HTR-8/SVneo (cell line): ENCODE measurements around the gene CROCC2.
A peak's percentile ranks its signal among the peaks of the same experiment; 100 is the strongest.

ENCODE experiments used
- DNase-seq: peaks from one replicate; pipeline ENCODE4 v3.0.0; 2011; ENCODE audit warnings: low spot score, mixed read lengths; ENCODE audit not compliant: insufficient read length
- FAIRE-seq: peaks from 2 replicates; lab custom pipeline; 2011; peaks lifted over from hg19 to GRCh38; lab: Jason Lieb, UNC

CROCC2 gene

DNA sequence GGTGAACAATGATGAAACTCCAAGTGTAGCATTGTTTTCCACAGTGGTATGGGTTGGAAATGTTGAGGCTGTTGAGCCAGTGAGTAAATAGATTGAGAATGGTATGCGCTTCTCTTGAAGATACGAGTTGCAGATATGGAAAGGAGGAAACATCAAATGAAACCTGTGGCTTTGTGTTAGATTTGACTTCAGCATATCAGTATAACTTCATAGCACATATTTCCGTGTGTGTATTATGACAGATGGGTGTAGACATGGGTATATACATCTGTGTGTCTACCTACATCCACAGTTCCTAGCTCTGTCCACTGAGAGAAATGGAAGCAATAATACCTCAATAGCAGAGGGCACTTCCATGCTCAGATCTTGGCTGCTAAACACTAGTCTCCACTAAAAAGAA lies 100.3 kb downstream of the CROCC2 start:
- no peak for FAIRE-seq
- no peak for DNase-seq

DNA sequence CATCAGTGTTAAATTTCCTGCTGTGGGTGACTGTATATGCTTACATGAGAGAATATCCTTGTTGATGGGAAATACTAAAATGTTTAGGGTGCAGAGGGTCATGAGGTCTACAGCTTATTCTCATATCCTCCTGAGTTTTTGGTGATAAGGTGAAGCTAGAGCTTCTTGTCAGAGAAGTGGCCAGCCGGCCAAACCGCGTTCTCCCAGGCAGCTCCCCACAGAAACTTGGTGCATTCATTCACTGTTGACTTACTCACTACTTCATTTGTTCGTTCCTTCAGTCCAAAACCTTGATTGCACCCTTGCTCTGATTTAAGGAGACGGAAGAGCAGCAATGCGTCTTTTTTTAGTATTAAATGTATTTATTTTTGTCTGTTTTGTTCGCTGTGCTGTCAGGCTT lies 101.0 kb downstream of the CROCC2 start:
- no peak for FAIRE-seq

DNA sequence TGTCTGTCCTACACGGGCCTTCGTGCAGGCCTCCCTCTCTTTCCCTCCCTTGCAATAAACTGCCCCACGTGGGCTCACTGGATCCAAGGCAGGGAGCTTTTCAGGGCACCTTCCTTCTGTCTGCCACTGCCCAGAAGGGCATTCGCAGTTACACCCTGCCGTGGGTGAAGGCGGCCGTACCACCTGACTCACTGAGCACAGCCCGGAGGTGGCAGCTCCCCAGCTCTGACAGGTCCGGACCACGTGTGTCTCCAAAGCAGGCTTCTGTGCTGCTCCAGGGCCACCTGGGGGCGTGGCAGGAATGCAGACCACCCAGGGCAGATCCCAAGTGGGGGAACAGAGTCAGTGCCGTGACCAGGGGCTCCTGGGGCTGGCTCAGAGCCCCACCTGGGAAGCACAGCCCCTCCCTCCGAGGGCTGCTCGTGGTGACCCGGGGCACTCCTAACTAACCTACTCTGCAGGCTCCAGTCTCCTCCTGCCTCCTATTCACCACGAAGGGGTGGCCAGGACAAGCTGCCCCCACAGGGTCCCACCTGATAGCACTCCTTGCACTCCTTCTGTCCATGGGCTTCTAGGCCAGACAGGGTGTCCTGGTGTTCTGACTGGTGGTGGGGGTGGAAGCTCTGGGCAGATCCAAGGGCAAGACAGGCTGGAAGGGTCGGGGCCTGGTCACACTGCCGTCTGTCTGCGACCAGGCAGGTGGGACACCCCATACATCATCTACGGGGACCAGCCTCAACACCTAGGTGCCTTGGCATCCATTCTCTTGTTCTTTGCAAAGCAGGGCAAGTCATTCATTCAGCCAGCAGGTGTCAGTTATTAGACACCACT lies 102.0 kb downstream of the CROCC2 start:
- FAIRE-seq (no peak), DNase-seq (no peak)

More for the DNA sequence above, 101.0 kb downstream of the CROCC2 start:
- no peak for DNase-seq

DNA sequence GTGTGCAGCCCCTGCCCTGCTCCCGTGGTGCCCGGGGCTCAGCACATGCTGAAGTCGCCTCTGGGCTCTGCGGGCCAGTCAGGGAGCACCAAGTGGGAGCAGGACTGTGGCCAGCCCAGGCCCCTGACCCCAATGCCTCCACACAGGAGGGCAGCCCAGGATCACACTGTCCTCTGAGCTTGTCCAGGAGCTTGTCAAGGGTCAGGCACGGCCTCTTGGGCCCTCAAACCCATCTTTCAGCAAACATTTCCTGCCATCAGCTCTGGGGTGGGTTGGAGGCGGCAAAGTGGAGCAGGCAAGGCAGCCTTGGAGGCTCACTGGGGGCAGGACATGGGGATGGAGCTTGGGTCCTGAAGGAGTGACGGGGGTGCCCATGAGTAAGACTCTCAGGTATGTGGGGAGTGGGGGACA lies 102.6 kb downstream of the CROCC2 start:
- FAIRE-seq (no peak), DNase-seq (no peak)

DNA sequence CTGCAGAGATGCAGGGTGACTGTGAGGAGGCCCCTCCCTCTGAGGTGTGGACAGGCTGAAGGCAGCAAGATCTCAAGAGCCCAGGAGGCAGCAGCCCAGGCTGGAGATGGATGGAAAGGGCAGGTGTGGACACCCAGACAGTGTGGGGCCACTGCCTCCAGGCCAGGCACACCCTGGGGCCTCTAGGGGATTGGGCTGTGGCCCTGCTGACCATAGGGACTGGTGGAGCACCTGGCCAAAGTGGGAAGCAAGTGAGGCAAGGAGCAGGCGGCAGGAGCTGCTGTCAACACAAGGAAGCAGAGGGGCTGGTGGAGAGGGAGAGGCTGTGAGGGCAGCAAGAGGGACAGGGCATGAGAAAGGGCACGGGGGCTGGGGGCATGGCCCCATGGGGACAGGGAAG lies 103.1 kb downstream of the CROCC2 start:
- no peak for FAIRE-seq

DNA sequence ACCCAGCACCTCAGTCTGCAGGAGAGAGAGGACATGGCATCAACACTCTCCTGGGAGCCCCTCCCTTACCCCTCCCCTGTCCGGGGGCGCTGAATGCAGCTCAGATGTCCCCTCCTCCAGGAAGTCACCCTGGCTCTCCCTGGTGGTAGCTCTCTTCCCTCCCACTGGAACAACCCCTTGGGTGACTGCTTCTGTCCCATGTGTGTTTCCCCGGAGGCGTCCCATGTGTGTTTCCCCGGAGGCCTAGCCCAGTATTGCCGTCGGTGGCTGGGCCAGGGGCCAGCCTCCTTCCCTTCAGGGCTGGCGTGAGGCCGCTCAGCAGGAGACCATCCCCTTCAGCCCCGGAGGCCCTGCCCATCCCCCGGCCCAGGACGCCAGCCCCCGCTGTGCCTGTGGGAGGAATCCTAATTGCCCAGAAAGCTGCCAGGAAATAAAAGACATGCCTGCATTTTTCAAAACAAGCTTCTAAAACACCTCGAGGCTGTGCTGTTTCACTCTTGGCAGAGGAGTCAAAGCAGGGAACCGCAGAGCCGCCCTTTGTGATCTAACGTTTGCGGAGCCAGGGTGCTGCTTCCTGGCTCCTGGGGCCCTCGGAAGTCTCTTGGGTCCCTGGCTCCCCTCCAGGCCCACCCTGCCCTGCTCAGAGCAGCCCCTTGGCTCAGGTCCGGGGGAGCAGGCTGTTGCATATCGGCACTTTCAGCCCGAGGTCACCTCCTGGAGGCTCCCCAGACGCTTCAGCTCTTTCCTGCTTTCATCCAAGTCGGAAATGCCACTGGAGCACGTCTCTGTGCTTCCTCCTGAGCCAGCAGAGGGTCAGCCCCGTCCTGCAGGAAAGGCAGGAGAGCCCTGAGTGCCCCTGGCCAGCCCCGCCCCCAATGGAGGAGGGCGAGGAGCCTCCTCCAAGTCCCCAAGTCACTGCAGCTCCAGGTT lies 103.7 kb downstream of the CROCC2 start:
- peak; percentile 56 for DNase-seq

More for the DNA sequence above, 103.1 kb downstream of the CROCC2 start:
- no peak for DNase-seq

DNA sequence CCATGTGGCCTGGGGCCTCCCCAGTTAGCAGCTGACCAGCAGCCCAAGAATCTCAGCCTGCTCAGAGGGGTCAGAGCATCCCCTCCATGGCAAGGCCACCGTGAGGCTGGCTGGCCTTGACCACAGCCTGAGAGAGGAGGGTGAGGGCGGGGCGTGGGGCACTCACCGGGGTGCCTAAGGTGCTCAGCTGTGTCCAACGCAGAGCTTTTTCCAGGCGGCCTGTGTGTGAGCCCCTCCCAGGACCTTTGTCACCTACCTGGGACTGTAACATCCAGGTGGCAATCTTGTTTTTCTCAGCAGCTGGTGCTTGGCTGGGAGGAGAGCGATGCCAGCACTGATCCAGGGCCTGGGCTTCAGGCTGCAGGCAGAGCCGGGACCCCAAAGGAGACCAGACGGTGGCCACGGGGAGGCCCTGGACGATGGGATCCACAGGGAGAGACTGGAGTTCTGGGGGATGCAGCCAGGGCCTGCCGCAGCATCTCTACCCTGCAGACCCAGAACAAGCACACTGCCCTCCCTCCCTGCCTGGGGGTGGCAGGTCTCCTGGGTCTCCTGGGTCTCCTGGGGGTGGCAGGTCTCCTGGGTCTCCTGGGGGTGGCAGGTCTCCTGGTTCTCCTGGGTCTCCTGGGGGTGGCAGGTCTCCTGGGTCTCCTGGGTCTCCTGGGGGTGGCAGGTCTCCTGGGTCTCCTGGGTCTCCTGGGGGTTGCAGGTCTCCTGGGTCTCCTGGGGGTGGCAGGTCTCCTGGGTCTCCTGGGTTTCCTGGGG lies 104.6 kb downstream of the CROCC2 start:
- no peak for DNase-seq
- no peak for FAIRE-seq

More for the DNA sequence above, 103.7 kb downstream of the CROCC2 start:
- FAIRE-seq: no peak

DNA sequence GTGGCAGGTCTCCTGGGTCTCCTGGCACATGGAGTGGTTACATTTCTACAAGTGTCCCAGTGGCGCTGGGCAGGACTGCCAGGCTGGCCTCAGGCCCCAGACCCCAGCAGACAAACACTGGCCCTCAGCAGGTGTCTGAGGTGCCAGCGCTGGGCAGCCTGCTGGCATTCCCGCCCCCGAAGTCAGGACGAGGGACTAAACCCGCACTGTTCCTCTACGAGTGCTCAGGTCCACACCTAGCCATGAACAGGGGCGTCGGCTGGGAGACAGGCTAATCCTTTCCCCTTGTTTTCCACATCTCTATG lies 105.1 kb downstream of the CROCC2 start:
- FAIRE-seq (no peak), DNase-seq (no peak)

DNA sequence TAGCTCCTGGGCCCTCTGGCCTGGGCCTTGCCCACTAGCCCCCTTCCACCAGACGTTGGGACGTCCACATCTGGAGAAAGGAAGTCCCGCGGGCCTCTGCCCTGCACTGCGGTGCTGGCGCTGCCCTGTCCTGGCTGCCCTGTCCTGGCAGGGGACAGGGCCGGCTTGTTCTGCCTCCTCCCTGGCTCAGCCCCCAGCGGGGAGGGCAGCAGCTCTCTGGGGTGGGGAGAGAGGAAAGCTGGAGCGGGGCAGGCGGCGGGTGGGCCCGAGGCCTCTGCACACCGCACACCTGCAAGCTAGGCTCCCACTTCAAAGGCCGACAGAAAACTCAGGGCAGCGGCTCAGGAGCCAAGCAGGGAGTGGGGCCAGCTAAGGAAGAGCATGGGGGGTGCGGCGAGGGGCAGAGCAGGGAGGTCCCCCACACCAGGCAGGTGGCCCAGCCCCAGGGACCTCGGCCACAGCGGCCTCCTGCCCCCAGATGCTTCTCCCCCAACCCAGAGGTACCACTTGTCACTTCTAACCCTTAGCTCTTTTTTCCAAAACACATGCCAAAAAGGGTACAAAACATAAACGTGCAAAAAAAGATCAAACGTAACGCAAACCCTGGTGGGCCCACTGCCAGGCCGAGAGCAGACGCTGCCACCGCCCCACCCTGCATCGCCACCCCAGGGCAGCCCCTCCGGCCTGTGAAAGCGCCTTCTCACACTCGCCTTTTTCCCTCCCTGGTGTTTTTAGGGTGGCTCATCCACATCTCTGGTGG lies 105.8 kb downstream of the CROCC2 start:
- FAIRE-seq: no peak
- DNase-seq: no peak

DNA sequence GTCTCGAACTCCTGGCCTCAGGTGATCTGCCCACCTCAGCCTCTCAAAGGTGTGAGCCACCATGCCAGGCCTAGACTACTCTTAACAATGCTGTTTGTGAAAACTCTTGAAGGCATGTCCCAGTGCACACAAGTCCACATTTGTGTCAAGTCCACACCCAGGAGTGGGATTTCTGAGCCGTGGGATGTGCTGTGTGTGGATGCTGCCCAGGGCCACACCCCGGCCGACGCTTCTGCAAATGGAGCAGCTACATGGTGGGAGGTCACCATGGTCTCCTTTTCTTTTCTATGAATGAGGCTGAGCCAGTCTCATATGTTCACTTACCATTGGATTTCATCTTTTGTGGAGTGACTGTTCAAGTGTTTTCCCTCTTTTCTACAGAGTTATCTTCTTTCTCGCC lies 108.1 kb downstream of the CROCC2 start:
- FAIRE-seq: no peak
- DNase-seq: no peak

DNA sequence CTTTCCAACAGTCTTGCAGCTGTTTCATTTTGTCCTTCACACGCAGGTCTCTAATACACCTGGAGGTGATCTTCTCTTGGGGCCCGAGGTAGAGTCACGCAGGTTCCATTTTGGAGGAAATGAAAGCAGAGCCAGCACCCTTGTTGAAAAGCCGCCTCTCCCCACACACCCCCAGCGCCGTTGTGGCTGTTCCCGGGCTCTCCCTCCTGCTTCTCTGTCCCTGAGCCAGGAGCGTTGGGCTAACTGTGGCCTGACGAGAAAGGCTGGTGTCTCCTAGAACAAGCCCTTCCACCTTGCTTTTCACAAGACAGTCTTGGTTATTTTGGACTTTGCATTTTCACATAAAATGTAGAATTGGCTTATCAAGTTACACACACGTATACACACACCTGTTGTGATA lies 108.6 kb downstream of the CROCC2 start:
- DNase-seq (no peak), FAIRE-seq (no peak)

DNA sequence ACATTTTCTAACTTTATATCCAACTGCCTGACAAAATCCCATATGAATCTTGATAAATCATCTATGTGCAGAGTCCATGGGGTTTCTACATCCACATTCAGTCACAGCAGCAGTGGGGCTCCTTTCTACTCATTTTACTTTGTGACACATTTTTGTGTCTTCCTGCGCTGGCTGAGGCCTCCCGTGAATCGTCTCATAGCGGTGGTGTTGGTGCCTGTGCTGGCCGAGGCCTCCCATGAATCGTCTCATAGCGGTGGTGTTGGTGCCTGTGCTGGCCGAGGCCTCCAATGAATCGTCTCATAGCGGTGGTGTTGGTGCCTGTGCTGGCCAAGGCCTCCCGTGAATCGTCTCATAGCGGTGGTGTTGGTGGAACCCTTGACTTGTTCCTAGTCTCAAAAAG lies 109.3 kb downstream of the CROCC2 start:
- FAIRE-seq (peak; percentile 26), DNase-seq (no peak)

DNA sequence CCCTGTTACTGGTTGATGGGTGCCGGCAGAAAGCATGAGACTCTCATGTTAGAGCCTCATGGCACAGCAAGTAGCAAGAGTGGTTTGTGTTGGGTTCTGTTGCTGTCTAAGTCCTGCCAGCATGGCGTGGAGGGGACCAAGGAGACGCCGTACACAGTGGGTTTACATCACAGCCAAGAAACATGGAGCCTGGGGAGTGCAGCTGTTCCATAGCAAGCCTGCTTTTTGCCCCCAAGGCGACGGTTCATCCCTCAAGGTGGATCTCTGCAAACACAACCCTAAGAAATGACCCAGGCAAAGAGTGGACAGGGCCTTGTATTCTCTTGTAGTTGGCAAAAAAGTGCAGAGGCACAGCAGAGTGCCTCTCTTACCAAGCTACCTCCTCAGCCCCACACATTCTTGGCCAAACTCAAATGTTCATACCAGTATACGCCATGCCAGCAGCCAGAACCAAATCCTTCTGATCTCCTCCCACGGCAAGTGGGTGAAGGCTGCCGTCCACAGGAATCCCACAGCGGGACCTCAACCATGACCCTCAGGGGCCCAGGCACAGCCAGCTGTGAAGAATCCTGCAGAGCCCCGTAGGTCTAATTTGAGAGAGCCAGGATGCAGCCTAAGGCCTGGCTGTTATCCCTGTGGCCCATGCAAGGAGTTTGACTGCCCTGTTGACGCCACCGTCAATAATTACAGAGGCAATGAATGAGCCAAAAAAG lies 111.2 kb downstream of the CROCC2 start:
- DNase-seq (no peak), FAIRE-seq (no peak)

DNA sequence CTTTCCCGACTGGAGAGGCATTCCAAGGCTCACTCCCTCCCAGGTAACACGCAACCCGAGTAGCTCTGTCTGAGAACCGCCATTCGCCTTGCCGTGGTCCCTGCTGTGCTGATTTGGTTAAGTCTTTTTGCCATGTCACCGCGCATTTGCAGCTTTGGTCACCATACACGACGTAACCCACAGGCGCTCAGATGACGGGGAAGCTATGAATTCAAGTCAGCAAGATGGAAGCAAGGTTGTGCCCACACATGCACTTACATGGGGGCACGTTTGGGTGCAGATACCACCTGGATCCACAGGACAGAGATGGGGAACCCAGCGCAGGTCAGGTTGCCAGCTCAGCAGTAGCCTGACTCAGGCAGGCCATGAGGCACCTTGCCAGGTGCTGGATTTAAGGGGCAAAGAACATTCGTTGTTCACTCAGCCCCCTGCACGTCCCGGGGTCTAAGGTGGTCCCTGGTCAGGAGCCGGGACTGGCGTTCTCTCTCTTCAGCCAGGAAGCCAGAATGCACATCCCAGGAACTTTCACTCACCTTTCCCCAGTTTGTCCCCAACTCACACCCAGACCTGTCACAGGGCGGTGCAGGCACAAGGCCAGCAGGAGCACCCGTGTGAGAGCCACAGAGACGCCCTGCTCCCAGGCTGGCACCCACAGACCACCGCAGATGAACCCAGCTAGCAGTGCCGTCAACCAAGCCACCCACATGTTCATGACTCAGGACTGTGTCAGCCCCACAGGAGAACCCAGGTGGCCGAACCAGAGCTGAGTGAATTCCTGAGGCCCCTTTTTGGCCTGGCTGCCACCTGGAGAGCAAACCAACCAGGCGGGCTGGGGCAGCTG lies 112.1 kb downstream of the CROCC2 start:
- FAIRE-seq (no peak), DNase-seq (no peak)

DNA sequence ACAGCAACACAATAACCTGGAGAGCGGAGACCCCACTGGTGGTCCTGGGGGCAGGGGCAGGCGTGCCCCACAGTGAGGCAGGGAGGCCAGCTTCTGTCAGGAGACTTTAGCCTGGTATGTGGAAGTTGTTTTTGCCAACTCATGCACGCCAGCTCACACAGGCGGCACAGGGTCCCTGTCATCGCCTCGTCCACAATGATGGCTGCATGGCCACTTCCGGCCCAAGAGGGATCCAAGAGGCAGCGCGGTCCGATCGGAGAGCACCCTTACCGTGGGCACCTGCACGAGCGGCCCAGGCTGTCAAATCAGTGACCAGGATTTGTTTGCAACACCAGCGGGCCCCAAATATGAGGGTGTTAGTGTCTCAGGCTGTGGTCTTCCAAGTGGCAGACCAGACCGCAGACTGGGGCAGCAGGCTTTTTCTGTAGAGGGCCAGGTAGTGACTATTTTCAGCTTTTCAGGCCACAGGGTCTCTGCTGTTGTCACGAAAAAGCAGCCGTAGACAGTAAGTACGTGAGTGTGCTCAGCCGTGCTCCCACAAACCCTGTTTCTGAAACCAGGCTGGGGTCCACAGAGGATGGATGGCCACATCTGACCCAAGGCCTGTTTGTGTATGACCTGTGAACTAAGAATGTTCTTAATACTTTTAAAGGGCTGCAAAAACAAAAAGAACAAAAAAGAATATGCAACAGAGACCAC lies 113.5 kb downstream of the CROCC2 start:
- DNase-seq: no peak
- FAIRE-seq: no peak

DNA sequence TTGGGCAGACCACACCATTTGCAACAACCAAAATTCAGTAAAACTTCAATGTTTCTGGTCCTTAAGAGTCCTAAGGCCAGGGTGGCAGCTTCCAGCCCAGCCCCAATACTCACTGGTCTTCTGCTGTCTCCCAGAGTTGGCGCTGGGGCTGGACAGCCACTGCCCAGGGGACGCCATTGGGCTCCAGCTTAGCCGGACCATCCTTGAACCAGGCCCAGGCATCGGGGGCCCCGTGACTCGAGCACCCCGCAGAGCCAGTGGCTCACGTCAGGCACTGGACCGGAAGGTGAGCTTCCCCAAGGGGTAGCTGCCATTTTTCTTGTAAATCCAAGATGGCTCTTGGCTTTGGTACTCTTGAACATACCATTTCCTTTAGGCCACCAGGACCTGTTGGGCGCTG lies 114.1 kb downstream of the CROCC2 start:
- DNase-seq (no peak), FAIRE-seq (no peak)

DNA sequence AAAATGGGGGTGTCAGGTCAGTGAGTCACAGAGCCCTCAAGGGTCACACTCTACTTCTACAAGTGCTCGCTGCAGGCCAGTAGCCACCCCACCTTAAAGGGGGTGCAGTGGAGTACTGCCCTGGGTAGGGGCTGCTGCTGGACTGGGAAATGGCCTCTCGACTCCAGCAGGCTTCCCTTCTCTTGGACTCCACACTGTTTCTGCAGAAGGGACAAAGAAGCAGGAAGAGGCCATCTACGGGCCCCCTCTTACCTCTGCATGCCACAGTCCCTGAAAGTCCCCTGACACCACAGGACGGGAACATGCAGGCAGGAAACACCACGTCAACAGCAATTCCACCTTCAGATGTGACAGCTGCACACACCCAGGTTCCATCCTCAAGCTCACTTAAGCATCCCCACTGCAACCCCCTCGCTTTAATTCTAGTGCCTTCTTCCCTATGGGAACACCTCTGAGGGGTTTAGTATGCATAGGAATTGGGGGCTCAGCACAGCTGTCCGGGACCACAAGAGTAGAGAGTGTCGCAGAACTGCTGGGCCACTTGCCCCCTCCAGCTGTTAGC lies 114.6 kb downstream of the CROCC2 start:
- no peak for DNase-seq
- FAIRE-seq: no peak

DNA sequence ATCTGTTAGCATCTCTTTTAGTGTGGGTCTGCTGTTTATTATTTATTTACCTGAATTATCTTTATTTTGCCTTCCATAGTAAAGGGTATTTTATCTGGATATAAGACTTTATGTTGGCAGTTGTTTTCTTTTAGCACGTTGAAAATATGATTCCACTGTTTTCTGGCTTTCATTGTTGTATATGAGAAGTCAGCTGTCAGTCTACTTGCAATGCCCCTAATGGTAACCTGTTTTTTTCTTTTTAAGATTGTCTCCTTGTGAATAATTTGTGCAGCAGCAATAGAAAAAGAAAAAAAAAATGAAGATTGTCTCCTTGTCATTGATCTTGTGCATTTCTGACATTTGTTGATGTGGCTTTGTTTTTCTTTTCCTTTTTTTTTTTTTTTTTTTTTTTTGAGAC lies 119.5 kb downstream of the CROCC2 start:
- FAIRE-seq: no peak
- DNase-seq: no peak
